WTC11 (cell line): Measurements from ENCODE around the gene CD101. TPM values are rescaled to one million over a fixed set of nuclear protein-coding genes. Genes with fewer than 3 reads are reported as not detected.

Experiments used
- ATAC-seq: fragments of 200-7000 bp; cut with Tn5 transposase; 2 replicates; pipeline ENCODE4 v1.10.0; 2021; ENCODE audit warnings: mild to moderate bottlenecking, moderate library complexity
- CTCF ChIA-PET: fragments of 300-600 bp; sonication (Branson Sonifier 250); formaldehyde crosslinking; loops from one replicate; lab custom pipeline; 2021; ENCODE audit warnings: antibody characterized with exemption; lab: Charles Lee
- POLR2A ChIA-PET: fragments of 350-600 bp; sonication (Branson Sonifier 250); formaldehyde crosslinking; loops from one replicate; lab custom pipeline; 2021; ENCODE audit warnings: antibody characterized with exemption; lab: Charles Lee
- DNase-seq: peaks from one replicate; pipeline ENCODE4 v3.0.0; 2021; ENCODE audit warnings: low spot score
- H3K27ac Mint-ChIP-seq: 2 replicates; pipeline ENCODE4 v1.8.0; 2021; ENCODE audit warnings: mixed read lengths
- H3K27me3 Mint-ChIP-seq: 2 replicates; pipeline ENCODE4 v1.8.0; 2021; ENCODE audit warnings: low read depth, mild to moderate bottlenecking, moderate library complexity, mixed read lengths
- H3K36me3 Mint-ChIP-seq: 2 replicates; pipeline ENCODE4 v1.8.0; 2021; ENCODE audit warnings: mixed read lengths
- H3K4me1 Mint-ChIP-seq: 2 replicates; pipeline ENCODE4 v1.8.0; 2022; ENCODE audit warnings: mixed read lengths
- H3K4me3 Mint-ChIP-seq: 2 replicates; pipeline ENCODE4 v1.8.0; 2021; ENCODE audit warnings: mild to moderate bottlenecking, moderate library complexity, mixed read lengths
- H3K9me3 Mint-ChIP-seq: 2 replicates; pipeline ENCODE4 v1.8.0; 2021; ENCODE audit warnings: mixed read lengths
- EMX1 ChIP-seq: fragments of 250-450 bp; sonication (Bioruptor Pico); IDR thresholded peaks from 2 replicates; pipeline ENCODE4 v1.8.0; 2021; ENCODE audit warnings: mild to moderate bottlenecking
- FOXK1 ChIP-seq: sonication (generic); formaldehyde crosslinking; IDR thresholded peaks from 2 replicates; pipeline ENCODE4 v1.8.0; 2022; ENCODE audit warnings: mild to moderate bottlenecking, moderate library complexity, missing genetic modification reagents
- FOXP4 ChIP-seq: sonication (generic); formaldehyde crosslinking; IDR thresholded peaks from 2 replicates; pipeline ENCODE4 v1.8.0; 2022; ENCODE audit warnings: mild to moderate bottlenecking, missing genetic modification reagents
- JAZF1 ChIP-seq: fragments of 250-450 bp; sonication (Bioruptor Pico); IDR thresholded peaks from 2 replicates; pipeline ENCODE4 v1.9.0; 2021; ENCODE audit warnings: moderate library complexity, mild to moderate bottlenecking, inconsistent platforms
- KAT7 ChIP-seq: sonication (generic); formaldehyde crosslinking; IDR thresholded peaks from 2 replicates; pipeline ENCODE4 v1.8.1; 2023; ENCODE audit warnings: missing genetic modification reagents, mild to moderate bottlenecking, borderline replicate concordance
- MAX ChIP-seq: sonication (generic); formaldehyde crosslinking; IDR thresholded peaks from 2 replicates; pipeline ENCODE4 v1.8.0; 2022; ENCODE audit warnings: mild to moderate bottlenecking, missing genetic modification reagents
- MYBL2 ChIP-seq: sonication (generic); formaldehyde crosslinking; IDR thresholded peaks from 2 replicates; pipeline ENCODE4 v1.8.1; 2023; ENCODE audit warnings: mild to moderate bottlenecking, moderate library complexity, missing genetic modification reagents
- OVOL2 ChIP-seq: fragments of 250-450 bp; sonication (Bioruptor Pico); IDR thresholded peaks from 2 replicates; pipeline ENCODE4 v1.9.0; 2021; ENCODE audit warnings: mild to moderate bottlenecking, borderline replicate concordance
- SMAD3 ChIP-seq: sonication (generic); formaldehyde crosslinking; IDR thresholded peaks from 2 replicates; pipeline ENCODE4 v1.8.0; 2022; ENCODE audit warnings: missing genetic modification reagents, mild to moderate bottlenecking, borderline replicate concordance
- SP1 ChIP-seq: sonication (generic); formaldehyde crosslinking; conservative IDR thresholded peaks from 2 replicates; pipeline ENCODE4 v1.8.1; 2022; ENCODE audit warnings: missing genetic modification reagents
- TEAD1 ChIP-seq: sonication (generic); formaldehyde crosslinking; IDR thresholded peaks from 2 replicates; pipeline ENCODE4 v1.8.0; 2022; ENCODE audit warnings: mild to moderate bottlenecking, missing genetic modification reagents
- ZBTB43 ChIP-seq: sonication (generic); formaldehyde crosslinking; IDR thresholded peaks from 2 replicates; pipeline ENCODE4 v1.8.1; 2023; ENCODE audit warnings: mild to moderate bottlenecking, missing genetic modification reagents
- ZNF138 ChIP-seq: sonication (generic); formaldehyde crosslinking; conservative IDR thresholded peaks from 2 replicates; pipeline ENCODE4 v1.8.1; 2022; ENCODE audit warnings: mild to moderate bottlenecking, moderate library complexity, missing genetic modification reagents
- ZNF317 ChIP-seq: sonication (generic); formaldehyde crosslinking; IDR thresholded peaks from 2 replicates; pipeline ENCODE4 v1.8.1; 2023; ENCODE audit warnings: low read depth, mild to moderate bottlenecking, moderate library complexity, missing genetic modification reagents, borderline replicate concordance
- total RNA-seq: library from RNA; stranded (reverse); gene quantifications from 3 replicates; pipeline ENCODE4 v1.2.3, GENCODE V29; 2021
- TF ChIP-seq, protein P1 (sequence below): fragments of 200-600 bp; IDR thresholded peaks from 2 replicates; pipeline ENCODE4 v1.8.0; 2022; ENCODE audit warnings: antibody characterized with exemption
- TF ChIP-seq, protein P2 (sequence below): sonication (generic); formaldehyde crosslinking; IDR thresholded peaks from 2 replicates; pipeline ENCODE4 v1.8.0; 2023; ENCODE audit warnings: mild to moderate bottlenecking, missing genetic modification reagents
- TF ChIP-seq, protein P3 (sequence below): sonication (generic); formaldehyde crosslinking; IDR thresholded peaks from 2 replicates; pipeline ENCODE4 v1.8.0; 2023; ENCODE audit warnings: missing genetic modification reagents
- TF ChIP-seq, protein P4 (sequence below): sonication (generic); formaldehyde crosslinking; conservative IDR thresholded peaks from 2 replicates; pipeline ENCODE4 v1.8.1; 2023; ENCODE audit warnings: mild to moderate bottlenecking, low read depth, missing genetic modification reagents, moderate library complexity

CD101 gene
- total RNA-seq, 1 experiment from 2014 or later = 1.4 TPM

DNA sequence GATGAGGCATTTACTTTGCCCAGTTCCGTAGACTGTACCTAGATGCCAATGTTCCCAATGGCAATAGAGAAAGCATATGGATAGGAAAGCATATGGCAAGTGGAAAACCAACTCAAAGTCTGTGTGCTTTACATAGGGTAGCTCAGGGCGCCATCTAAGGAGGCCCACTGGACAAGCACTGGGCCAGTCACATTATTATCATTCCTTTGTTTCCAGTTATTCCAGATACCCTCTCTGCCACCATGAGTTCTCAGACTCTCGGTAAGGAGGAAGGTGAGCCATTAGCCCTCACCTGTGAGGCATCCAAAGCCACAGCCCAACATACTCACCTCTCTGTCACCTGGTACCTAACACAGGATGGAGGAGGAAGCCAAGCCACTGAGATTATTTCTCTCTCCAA is 9.8 kb downstream of the CD101 start:
- ATAC-seq (no peak), DNase-seq (no peak)
- ChIA-PET CTCF (interaction anchor here (1.0 kb wide), 1 partner anchor 49 kb away, joined by 3 read pairs; the partner anchor contains the start of gene TTF2), POLR2A (no interaction called here)
- no peak overlapping the region for H3K27ac Mint-ChIP-seq
- no peaks in the 10 kb centered on the region for H3K27me3 Mint-ChIP-seq
- no peak overlapping the region for H3K4me3 Mint-ChIP-seq
- no peaks in the 10 kb centered on the region for H3K9me3 Mint-ChIP-seq
- peaks cover 31% of the 10 kb centered on the region for H3K4me1 Mint-ChIP-seq
- TF ChIP-seq JAZF1 (CRISPR knock-in tag) = no peak
- TF ChIP-seq, protein P1, sequence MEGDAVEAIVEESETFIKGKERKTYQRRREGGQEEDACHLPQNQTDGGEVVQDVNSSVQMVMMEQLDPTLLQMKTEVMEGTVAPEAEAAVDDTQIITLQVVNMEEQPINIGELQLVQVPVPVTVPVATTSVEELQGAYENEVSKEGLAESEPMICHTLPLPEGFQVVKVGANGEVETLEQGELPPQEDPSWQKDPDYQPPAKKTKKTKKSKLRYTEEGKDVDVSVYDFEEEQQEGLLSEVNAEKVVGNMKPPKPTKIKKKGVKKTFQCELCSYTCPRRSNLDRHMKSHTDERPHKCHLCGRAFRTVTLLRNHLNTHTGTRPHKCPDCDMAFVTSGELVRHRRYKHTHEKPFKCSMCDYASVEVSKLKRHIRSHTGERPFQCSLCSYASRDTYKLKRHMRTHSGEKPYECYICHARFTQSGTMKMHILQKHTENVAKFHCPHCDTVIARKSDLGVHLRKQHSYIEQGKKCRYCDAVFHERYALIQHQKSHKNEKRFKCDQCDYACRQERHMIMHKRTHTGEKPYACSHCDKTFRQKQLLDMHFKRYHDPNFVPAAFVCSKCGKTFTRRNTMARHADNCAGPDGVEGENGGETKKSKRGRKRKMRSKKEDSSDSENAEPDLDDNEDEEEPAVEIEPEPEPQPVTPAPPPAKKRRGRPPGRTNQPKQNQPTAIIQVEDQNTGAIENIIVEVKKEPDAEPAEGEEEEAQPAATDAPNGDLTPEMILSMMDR = no peak
- no peak for TF ChIP-seq SP1 (CRISPR knock-in tag)
- TF ChIP-seq ZNF317 = no peak
- TF ChIP-seq FOXP4 = no peak
- TF ChIP-seq, protein P2, sequence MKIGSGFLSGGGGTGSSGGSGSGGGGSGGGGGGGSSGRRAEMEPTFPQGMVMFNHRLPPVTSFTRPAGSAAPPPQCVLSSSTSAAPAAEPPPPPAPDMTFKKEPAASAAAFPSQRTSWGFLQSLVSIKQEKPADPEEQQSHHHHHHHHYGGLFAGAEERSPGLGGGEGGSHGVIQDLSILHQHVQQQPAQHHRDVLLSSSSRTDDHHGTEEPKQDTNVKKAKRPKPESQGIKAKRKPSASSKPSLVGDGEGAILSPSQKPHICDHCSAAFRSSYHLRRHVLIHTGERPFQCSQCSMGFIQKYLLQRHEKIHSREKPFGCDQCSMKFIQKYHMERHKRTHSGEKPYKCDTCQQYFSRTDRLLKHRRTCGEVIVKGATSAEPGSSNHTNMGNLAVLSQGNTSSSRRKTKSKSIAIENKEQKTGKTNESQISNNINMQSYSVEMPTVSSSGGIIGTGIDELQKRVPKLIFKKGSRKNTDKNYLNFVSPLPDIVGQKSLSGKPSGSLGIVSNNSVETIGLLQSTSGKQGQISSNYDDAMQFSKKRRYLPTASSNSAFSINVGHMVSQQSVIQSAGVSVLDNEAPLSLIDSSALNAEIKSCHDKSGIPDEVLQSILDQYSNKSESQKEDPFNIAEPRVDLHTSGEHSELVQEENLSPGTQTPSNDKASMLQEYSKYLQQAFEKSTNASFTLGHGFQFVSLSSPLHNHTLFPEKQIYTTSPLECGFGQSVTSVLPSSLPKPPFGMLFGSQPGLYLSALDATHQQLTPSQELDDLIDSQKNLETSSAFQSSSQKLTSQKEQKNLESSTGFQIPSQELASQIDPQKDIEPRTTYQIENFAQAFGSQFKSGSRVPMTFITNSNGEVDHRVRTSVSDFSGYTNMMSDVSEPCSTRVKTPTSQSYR (CRISPR knock-in tag) = no peak
- no peak for TF ChIP-seq ZBTB43 (CRISPR knock-in tag)
- H3K36me3 Mint-ChIP-seq = no peaks in the 10 kb centered on the region; the same call in 1 of the 2 replicates

GRCh38 chr1:117013309-117013858 is 11.8 kb downstream of the CD101 start:
- ChIA-PET POLR2A (interaction anchor here (0.7 kb wide), 1 partner anchor 252 kb away, joined by 5 read pairs; no protein-coding TSS in a partner anchor), CTCF (interaction anchor here (0.8 kb wide), 1 partner anchor 196 kb away, joined by 3 read pairs; no protein-coding TSS in a partner anchor)
- H3K9me3 Mint-ChIP-seq = no peaks in the 10 kb centered on the region
- H3K27ac Mint-ChIP-seq = peak overlapping the region; percentile 42
- TF ChIP-seq KAT7 (CRISPR knock-in tag) (no peak), ZNF138 (CRISPR knock-in tag) (no peak), OVOL2 (CRISPR knock-in tag) (no peak), TEAD1 (CRISPR knock-in tag) (no peak), MAX (CRISPR knock-in tag) (no peak), MYBL2 (CRISPR knock-in tag) (no peak), SMAD3 (CRISPR knock-in tag) (no peak), FOXK1 (CRISPR knock-in tag) (no peak), EMX1 (no peak)
- TF ChIP-seq, protein P3, sequence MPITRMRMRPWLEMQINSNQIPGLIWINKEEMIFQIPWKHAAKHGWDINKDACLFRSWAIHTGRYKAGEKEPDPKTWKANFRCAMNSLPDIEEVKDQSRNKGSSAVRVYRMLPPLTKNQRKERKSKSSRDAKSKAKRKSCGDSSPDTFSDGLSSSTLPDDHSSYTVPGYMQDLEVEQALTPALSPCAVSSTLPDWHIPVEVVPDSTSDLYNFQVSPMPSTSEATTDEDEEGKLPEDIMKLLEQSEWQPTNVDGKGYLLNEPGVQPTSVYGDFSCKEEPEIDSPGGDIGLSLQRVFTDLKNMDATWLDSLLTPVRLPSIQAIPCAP (CRISPR knock-in tag) = no peak
- TF ChIP-seq, protein P4, sequence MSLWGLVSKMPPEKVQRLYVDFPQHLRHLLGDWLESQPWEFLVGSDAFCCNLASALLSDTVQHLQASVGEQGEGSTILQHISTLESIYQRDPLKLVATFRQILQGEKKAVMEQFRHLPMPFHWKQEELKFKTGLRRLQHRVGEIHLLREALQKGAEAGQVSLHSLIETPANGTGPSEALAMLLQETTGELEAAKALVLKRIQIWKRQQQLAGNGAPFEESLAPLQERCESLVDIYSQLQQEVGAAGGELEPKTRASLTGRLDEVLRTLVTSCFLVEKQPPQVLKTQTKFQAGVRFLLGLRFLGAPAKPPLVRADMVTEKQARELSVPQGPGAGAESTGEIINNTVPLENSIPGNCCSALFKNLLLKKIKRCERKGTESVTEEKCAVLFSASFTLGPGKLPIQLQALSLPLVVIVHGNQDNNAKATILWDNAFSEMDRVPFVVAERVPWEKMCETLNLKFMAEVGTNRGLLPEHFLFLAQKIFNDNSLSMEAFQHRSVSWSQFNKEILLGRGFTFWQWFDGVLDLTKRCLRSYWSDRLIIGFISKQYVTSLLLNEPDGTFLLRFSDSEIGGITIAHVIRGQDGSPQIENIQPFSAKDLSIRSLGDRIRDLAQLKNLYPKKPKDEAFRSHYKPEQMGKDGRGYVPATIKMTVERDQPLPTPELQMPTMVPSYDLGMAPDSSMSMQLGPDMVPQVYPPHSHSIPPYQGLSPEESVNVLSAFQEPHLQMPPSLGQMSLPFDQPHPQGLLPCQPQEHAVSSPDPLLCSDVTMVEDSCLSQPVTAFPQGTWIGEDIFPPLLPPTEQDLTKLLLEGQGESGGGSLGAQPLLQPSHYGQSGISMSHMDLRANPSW (CRISPR knock-in tag) = no peak
- TF ChIP-seq, all 79 proteins: peak for 0
- Mint-ChIP-seq H3K27me3 (no peaks in the 10 kb centered on the region), H3K4me1 (peaks cover 31% of the 10 kb centered on the region), H3K4me3 (no peak overlapping the region), H3K36me3 (no peaks in the 10 kb centered on the region; the same call in 1 of the 2 replicates)
- ATAC-seq = no peak
- no peak for DNase-seq
